ENCODE data around the gene PWWP2A. TPM values are rescaled to one million over a fixed set of nuclear protein-coding genes. Genes with fewer than 3 reads are reported as not detected.
"Not testable (repeated sequence)": the region's sequence is repeated elsewhere in the genome, so short reads cannot be mapped to it uniquely, and the experiment has no call there.

Gene PWWP2A
- total RNA-seq, result 10.1 TPM

DNA sequence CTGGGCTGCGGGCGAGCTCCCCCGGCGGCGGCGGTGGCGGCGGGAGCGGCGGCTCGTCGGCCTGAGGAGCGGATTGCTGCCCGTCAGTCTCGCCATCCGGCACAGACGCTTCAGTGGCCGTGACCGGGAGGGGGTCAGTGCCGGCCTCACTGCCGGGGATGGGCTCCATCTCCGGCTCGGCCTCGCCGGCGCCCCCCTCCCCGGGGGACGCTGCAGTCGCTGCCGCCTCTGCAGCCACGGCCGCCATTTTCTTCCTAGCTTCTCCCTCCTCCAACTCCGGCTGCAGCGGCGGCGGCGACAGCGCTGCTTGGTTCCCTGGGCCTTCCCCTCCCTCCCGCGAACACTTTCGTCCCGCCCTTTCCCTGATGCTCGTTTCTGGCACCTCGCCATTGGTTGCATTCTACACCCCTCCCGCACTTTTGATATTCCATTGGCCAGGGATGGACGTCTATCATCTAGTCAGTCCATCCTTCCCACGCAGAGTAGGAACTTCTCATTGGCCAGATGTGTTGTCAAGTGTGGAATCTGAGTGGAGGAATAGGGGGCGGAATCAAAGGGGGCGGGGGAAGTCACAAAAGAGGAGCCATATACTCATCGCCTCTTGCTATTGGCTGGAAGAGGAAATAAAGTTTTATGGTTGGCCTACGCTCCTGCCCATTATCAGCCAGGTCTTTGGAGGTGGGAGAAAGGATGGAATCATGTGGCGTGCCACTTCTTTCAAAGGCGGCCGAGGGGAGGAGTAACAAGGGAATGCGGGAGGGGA, at the start of gene PWWP2A:
TSS of gene PWWP2A (minus strand) at position 309 of the 763 bp plus-strand sequence. CDS start at position 247, 62 bp downstream.
- peak; percentile 99 for DNase-seq (ENCODE audit: low spot score)
- ATAC-seq, result peak; percentile 89

GRCh38 chr5:160167624-160168165, 48.4 kb upstream of the PWWP2A start:
- DNase-seq (ENCODE audit: low spot score), result no peak
- no peak for ATAC-seq

DNA sequence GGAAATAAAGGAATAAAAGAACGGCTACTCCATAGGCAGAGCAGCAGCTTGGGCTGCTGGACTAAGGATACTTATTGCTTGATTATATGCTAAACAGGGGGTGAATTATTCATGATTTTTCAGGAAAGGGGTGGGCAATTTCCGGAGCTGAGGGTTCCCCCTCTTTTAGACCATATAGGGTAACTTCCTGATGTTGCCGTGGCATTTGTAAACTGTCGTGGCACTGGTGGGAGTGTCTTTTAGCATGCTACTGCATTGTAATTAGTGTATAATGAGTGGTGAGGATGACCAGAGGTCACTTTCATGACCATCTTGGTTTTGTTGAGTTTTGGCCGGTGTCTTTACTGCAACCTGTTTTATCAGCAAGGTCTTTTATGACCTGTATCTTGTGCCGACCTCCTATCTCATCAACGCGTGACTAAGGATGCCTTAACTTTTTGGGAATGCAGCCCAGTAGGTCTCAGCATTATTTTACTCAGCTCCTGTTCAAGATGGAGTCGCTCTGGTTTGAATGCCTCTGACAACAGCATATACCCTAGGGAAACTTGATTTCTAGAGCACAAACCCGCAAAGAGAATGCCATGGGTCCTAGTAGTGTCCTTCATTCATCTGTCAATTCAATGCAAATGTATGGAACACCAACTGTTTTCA, 47.8 kb upstream of the PWWP2A start:
- ATAC-seq, result no peak
- DNase-seq (ENCODE audit: low spot score), result no peak

DNA sequence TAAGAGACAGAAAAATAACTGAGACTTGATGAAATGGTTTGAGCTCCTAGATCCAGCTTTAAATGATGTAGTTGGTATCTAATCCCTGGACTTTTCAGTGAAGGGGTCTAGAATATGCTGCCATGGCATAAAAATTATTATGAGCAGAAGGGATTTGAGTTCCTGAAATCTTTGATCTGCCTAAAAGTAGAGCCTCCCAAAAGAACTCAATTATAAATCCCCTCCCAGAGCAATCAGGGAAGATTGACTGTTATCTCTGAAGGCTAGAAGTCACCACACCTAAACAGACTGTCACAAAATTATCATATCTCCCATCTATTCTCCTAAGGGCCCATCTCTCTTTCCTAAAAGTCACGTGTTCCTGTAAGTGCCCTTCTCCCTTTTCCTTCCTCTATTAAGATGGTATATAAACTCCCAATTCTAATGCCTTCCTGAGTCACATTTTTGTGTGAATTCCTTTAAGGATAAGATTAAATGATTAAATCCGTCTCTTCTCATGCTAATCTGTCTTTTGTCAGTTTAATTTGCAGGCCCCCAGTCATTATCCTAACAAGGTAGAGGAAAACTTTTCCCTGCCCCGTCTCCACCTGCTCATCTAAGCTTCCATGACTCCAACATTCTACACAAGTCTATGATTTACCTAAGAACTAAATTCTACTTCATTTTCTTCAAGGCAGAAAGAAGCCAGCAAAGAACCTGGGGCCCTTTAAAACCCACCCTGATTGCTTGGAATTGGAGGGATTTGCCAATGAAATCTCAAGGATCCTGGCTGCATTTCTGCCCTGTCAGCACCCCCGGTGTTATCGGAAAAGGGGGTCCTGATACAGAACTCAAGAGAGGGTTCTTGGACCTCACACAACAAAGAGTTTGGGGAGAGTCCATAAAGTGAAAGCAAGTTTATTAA, 47.1 kb upstream of the PWWP2A start:
- ATAC-seq (no peak), DNase-seq (ENCODE audit: low spot score) (no peak)

GRCh38 chr5:160165137-160166068, 46.2 kb upstream of the PWWP2A start:
- DNase-seq (ENCODE audit: low spot score) (peak; percentile 60), ATAC-seq (peak; percentile 64)

DNA sequence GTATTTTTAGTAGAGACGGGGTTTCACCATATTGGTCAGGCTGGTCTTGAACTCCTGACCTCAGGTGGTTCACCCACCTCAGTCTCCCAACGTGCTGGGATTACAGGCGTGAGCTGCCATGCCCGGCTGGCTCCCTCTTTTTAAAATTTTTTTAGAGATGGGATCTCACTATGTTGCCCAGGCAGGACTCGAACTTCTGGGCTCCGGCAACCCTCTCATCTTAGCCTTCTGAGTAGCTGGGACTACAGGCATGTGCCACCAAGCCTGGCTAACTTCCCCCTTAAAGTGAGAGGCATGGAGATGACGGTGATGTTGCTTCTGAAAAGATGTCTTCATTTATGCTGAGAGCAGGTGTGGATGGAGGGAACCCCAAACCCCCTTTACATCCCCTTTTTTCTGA, 43.7 kb upstream of the PWWP2A start:
- no peak for ATAC-seq
- DNase-seq (ENCODE audit: low spot score), result no peak

DNA sequence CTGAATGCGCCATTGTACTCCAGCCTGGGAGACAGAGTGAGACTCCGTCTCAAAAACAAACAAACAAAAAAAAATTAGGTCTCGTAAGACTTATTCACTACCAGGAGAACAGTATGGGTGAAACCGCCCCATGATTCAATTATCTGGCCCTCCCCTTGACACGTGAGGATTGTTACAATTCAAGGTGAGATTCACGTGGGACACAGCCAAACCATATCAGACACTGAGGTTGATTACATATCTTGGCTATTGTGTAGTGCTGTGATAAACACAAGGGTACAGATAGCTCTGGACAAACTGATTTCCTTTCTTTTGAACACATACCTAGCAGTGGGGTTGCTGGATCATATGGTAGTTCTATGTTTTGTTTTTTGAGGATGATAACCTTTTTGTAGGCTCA, 42.4 kb upstream of the PWWP2A start:
- ATAC-seq, result no peak
- DNase-seq (ENCODE audit: low spot score), result no peak

- DNase-seq (ENCODE audit: low spot score); ATAC-seq: not testable (repeated sequence)
Observed at GRCh38 chr5:160160875-160161274, 41.6 kb upstream of the PWWP2A start.

DNA sequence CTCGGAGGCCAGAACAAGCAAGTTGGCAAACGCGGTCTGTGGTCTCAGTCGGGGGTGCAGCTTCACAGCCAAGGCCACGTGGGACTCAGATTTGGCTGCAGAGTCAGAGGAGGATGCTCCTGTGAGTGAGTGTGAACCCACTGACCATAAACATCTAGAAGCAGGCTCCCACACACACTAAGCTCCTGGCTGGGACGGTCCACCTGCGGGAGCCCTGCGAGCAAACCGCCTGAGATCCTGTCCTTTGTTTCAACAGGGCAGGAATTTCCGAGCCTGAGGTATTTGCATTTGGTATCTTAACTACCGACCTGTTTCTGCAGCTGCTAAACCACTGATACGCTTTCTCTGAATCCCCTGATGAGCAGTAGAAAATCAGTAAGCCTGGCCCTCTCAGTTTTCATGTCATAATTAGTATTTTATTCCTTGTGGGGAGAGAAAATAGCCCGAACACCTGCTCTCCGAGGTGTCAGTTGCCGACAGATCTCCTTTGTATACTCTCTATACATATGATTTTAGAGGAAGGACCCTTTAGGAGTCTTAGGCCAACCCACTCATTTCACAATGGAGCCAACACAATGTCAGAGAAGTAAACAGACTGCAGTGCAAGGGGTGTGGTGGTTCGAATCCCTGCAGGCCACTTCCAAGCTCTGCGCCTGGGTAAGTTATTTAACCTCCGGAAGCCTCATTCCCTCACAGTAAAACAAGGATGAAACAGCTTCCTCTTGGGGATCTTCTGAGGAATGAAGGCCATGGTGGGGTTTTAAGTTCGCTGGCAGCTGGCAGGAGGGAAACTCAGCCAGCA, 40.9 kb upstream of the PWWP2A start:
- DNase-seq (ENCODE audit: low spot score), result no peak
- ATAC-seq, result no peak

DNA sequence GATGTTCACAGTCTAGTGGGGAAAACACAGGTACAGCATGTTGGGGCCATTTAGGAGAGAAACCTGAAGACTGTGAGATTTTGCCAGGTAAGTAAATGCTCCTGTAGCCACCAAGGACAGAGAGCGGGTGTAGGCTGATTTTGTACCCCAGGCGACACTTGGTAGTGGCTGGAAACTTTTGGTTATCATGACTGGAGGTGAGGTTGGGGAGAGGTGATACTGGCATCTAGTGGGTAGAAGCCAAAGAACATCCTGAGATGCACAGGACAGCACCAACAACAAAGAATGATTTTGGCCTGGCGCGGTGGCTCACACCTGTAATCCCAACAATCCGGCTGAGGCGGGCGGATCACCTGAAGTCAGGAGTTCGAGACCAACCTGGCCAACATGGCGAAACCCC, 38.8 kb upstream of the PWWP2A start:
- ATAC-seq, result no peak

DNA sequence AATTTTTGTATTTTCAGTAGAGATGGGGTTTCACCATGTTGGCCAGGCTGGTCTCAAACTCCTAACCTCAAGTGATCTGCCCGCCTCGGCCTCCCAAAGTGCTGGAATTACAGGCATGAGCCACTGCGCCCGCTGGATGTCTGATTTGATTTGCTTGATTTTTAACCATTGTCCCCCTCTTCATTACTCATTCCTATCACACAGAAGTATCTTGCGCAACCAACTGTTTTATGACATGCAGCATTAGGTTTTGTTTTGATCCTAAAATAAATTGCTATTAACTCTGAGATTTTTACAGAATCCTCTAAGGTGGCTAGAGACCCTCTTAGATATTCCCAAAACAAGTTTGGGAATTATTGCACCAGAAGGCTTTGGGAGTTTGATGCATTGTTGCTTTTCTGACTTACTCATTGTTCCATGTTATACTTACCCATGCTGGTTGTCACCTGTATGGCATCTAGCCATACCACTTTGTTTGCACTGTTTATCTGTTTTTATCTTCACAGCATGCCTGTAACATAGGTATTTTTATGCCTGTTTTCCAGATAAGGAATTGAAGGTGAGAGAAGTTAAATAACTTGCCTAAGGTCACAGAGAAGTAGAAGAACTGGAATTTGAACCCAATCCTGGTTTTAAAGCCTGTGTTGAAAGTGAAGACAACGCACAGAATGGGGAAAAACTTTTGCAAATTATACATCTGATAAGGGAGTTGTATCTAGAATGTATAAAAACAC, 35.9 kb upstream of the PWWP2A start:
- ATAC-seq, result no peak
- DNase-seq (ENCODE audit: low spot score), result no peak

More for the DNA sequence above, 38.8 kb upstream of the PWWP2A start:
- DNase-seq (ENCODE audit: low spot score), result no peak

DNA sequence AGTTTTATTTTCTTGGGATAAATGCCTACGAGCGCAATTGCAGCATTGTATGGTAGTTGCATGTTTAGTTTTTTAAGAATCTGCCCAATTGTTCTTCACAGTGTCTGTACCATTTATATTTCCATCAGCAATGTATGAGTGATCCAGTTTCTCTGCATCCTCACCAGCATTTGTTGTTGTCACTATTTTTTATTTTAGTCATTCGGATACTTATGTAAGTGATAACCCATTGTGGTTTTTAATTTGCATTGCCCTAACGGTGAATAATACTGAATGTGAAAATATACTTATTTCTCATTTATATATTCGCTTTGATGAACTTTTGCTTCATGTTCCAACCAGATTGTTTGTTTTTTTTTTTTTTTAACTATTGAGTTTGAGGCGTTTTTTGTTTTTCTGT, 33.7 kb upstream of the PWWP2A start:
- no peak for ATAC-seq
- DNase-seq (ENCODE audit: low spot score), result no peak

GRCh38 chr5:160152287-160152686, 33.0 kb upstream of the PWWP2A start:
- ATAC-seq (no peak), DNase-seq (ENCODE audit: low spot score) (no peak)

DNA sequence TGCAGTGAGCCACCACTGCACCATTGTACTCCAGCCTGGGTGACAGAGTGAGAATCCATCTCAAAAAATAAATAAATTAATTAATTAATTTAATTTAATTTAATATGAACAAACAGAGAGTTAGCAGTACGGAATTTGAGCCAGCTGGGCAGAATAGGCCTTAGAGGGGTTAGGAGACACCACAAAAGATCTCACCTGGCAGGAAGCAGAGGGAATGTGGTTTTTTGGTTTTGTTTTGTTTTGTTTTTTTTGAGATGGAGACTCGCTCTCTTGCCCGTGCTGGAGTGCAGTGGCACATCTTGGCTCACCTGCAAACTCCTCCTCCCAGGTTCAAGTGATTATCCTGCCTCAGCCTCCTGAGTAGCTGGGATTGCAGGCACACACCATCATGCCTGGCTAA, 31.8 kb upstream of the PWWP2A start:
- ATAC-seq, result no peak
- DNase-seq (ENCODE audit: low spot score), result no peak

DNA sequence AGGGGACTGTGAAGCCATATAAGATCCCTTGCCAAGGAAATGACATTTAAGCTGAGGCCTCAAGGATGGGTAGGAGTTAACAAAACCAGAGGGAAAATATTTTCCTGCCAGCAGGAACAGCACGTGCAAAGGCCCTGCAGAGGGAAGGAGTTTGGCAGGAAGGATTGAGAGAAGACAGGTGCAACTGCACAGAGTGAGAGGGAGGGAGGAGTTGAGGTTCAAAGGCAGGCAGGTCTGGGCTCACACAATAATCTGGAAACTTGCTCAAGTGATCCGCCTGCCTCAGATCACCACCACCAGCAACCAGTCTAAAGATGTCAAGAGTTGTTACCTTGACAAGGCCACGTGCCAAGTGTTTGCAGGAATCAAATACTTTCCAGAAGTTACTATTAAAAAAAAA, 31.1 kb upstream of the PWWP2A start:
- DNase-seq (ENCODE audit: low spot score), result no peak
- no peak for ATAC-seq

- not testable (repeated sequence) for DNase-seq (ENCODE audit: low spot score); ATAC-seq
Observed at GRCh38 chr5:160144436-160144835, 25.2 kb upstream of the PWWP2A start.

DNA sequence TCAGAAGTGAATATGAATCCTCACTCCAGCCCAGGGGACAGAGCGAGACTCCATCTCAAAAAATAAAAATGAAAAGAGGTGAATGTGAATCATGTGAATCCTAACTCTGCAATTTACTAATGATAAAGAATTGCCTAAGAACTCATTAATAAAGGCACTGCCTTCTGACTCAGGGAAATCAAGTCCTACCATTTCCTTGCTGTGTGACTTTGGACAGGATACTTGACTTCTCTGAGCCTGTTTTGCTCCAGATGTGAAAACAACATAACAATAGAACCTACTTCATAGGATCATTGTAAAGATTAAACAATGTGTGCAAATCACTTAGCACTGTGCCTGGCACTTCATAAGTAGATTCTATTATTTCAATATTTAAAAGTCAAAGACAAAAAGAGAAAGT, 15.1 kb upstream of the PWWP2A start:
- ATAC-seq (no peak), DNase-seq (ENCODE audit: low spot score) (no peak)

- ATAC-seq (no peak), DNase-seq (ENCODE audit: low spot score) (no peak)
Observed at GRCh38 chr5:160133918-160134304, 14.7 kb upstream of the PWWP2A start.

Data from left lobe of liver (tissue), 2 donors.